ENCODE results near the gene MLST8.

The MLST8 gene

GRCh38 chr16:2184346-2184745 is 20.9 kb upstream of the MLST8 start:
- TF ChIP-seq EZH2 (optimal IDR thresholded peaks at IDR 0.05; ENCODE audit: low read depth, low read length) (no peak), EZH2phosphoT487 (IDR thresholded peaks at IDR 0.05; ENCODE audit: low read length) (no peak), CTCF (IDR thresholded peaks at IDR 0.05; ENCODE audit: low read length) (no peak)
- Histone ChIP-seq H3K9me3 (replicated peaks; ENCODE audit: insufficient read depth, low read length) (no peaks in the 10 kb centered on the region), H3K27ac (ENCODE audit: low read length) (no peak overlapping the region), H3K4me3 (ENCODE audit: low read length) (no peak overlapping the region), H3K9me2 (replicated peaks; ENCODE audit: insufficient read depth, low read length) (no peaks in the 10 kb centered on the region), H3K4me1 (ENCODE audit: low read length) (no peaks in the 10 kb centered on the region), H3K4me2 (ENCODE audit: low read depth, low read length) (no peak overlapping the region), H3K79me2 (ENCODE audit: low read length) (no peaks in the 10 kb centered on the region), H3K36me3 (replicated peaks; ENCODE audit: insufficient read depth, low read length) (no peaks in the 10 kb centered on the region), H2AFZ (ENCODE audit: low read length) (no peak overlapping the region), H3F3A (ENCODE audit: insufficient read depth, low read length) (no peaks in the 10 kb centered on the region), H4K20me1 (ENCODE audit: insufficient read depth, low read length) (no peaks in the 10 kb centered on the region), H3K27me3 (replicated peaks; ENCODE audit: insufficient read depth, low read length) (peaks cover 46% of the 10 kb centered on the region), H3K9ac (ENCODE audit: low read length) (no peak overlapping the region)
- no peak for DNase-seq

GRCh38 chr16:2184962-2185361 is 20.3 kb upstream of the MLST8 start:
- TF ChIP-seq CTCF (IDR thresholded peaks at IDR 0.05; ENCODE audit: low read length): no peak
- TF ChIP-seq EZH2 (optimal IDR thresholded peaks at IDR 0.05; ENCODE audit: low read depth, low read length): no peak
- no peak for TF ChIP-seq EZH2phosphoT487 (IDR thresholded peaks at IDR 0.05; ENCODE audit: low read length)
- Histone ChIP-seq H3K9me3 (replicated peaks; ENCODE audit: insufficient read depth, low read length) (no peaks in the 10 kb centered on the region), H3K4me2 (ENCODE audit: low read depth, low read length) (no peak overlapping the region), H2AFZ (ENCODE audit: low read length) (no peak overlapping the region), H4K20me1 (ENCODE audit: insufficient read depth, low read length) (no peaks in the 10 kb centered on the region), H3K36me3 (replicated peaks; ENCODE audit: insufficient read depth, low read length) (no peaks in the 10 kb centered on the region), H3K4me3 (ENCODE audit: low read length) (no peak overlapping the region), H3K27ac (ENCODE audit: low read length) (no peak overlapping the region), H3K9ac (ENCODE audit: low read length) (no peak overlapping the region), H3K79me2 (ENCODE audit: low read length) (no peaks in the 10 kb centered on the region), H3K27me3 (replicated peaks; ENCODE audit: insufficient read depth, low read length) (peaks cover 46% of the 10 kb centered on the region), H3F3A (ENCODE audit: insufficient read depth, low read length) (no peaks in the 10 kb centered on the region), H3K4me1 (ENCODE audit: low read length) (no peaks in the 10 kb centered on the region), H3K9me2 (replicated peaks; ENCODE audit: insufficient read depth, low read length) (no peaks in the 10 kb centered on the region)
- DNase-seq: no peak

DNA sequence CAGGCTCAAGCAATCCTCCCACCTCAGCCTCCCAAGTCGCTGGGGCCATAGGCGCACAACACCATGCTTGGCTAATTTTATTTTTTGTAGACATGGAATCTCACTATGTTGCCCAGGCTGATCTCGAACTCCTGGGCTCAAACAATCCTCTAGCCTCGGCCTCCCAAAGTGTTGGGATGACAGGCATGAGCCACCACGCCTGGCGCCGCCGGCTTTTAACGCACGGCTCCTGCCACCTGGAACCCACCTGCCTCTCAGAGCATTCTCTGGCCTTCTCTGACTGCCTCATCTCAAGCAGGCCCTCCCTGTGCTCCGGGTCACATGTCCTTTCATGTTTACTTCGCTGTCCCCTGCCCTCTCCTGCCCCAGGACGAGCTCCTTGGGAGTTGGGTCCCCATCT is 19.2 kb upstream of the MLST8 start:
- no peak overlapping the region for H3K4me3 ChIP-seq (ENCODE audit: low read length)
- no peaks in the 10 kb centered on the region for H3K9me3 ChIP-seq (replicated peaks; ENCODE audit: insufficient read depth, low read length)
- no peaks in the 10 kb centered on the region for H3K4me1 ChIP-seq (ENCODE audit: low read length)
- H3K9me2 ChIP-seq (replicated peaks; ENCODE audit: insufficient read depth, low read length): no peaks in the 10 kb centered on the region
- H3K27ac ChIP-seq (ENCODE audit: low read length): no peak overlapping the region
- H3F3A ChIP-seq (ENCODE audit: insufficient read depth, low read length): no peaks in the 10 kb centered on the region
- H3K4me2 ChIP-seq (ENCODE audit: low read depth, low read length): no peak overlapping the region
- no peak for TF ChIP-seq EZH2 (optimal IDR thresholded peaks at IDR 0.05; ENCODE audit: low read depth, low read length)
- no peak for TF ChIP-seq CTCF (IDR thresholded peaks at IDR 0.05; ENCODE audit: low read length)
- TF ChIP-seq EZH2phosphoT487 (IDR thresholded peaks at IDR 0.05; ENCODE audit: low read length): no peak
- no peaks in the 10 kb centered on the region for H3K79me2 ChIP-seq (ENCODE audit: low read length)
- H3K36me3 ChIP-seq (replicated peaks; ENCODE audit: insufficient read depth, low read length): no peaks in the 10 kb centered on the region
- peaks cover 56% of the 10 kb centered on the region for H3K27me3 ChIP-seq (replicated peaks; ENCODE audit: insufficient read depth, low read length)
- H3K9ac ChIP-seq (ENCODE audit: low read length): no peak overlapping the region
- H4K20me1 ChIP-seq (ENCODE audit: insufficient read depth, low read length): no peaks in the 10 kb centered on the region
- no peak for DNase-seq
- H2AFZ ChIP-seq (ENCODE audit: low read length): no peak overlapping the region
